ENCODE results near the gene FGFRL1.
"Not testable (repeated sequence)": the region's sequence is repeated elsewhere in the genome, so short reads cannot be mapped to it uniquely, and the experiment has no call there.

The FGFRL1 gene

DNA sequence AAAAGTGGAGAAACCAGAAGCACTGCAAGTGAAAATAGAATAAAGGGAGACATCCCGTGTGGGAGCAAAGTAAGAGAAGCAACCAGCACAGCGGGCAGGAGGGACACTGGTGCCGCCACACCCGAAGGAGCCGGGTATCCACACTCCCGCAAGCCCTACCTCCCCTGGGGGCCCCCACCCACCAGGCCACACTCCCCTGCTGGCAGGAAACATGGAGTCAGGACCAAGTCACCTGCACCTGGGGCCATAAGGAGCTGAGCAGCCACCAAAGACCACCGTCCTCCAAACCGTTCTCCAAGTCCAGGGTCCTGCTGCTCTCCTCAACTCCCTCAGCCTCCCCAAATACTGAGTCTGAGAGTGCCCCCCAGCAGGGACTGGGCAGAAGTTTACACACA, 30.5 kb downstream of the FGFRL1 start:
- no peak for DNase-seq

DNA sequence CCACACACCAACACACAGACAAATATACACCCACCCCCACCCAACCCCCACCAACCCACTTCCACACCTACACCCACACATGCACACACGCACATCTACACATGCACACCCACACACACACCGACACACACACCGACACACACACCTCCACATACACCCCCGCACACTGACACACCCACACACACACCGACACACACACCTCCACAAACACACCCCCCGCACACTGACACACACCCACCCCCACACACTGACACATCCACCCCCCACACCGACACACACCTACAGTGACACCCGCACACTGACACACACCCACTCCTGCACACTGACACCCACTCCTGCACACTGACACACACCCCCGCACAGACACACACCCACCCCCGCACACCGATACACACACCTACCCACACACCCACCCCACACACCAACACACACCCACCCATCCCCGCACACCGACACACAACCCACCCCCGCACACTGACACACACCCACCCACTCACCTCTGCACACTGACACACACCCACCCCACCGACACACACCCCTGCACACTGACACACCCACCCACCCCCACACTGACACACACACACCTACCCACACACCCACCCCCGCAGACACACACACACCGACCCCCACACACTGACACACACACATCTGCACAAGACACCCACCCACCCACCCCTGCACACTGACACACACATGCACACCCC, 31.1 kb downstream of the FGFRL1 start:
- DNase-seq: no peak

DNA sequence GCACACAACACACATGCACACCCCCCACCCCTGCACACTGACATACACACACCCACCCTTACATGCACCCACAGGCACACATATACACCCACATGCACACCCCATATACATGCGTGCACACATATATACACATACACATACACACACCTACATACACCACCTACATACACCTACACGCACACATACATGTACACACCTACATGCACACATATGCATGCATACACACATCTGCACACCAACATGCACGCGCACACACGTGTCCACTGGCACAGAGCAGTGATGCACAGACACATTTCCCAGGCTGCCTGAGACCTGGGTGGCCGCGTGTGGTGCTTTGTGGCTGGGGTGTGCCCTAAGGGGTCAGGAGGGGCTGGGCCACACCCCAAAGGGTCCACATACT, 31.7 kb downstream of the FGFRL1 start:
- no peak for DNase-seq

DNA sequence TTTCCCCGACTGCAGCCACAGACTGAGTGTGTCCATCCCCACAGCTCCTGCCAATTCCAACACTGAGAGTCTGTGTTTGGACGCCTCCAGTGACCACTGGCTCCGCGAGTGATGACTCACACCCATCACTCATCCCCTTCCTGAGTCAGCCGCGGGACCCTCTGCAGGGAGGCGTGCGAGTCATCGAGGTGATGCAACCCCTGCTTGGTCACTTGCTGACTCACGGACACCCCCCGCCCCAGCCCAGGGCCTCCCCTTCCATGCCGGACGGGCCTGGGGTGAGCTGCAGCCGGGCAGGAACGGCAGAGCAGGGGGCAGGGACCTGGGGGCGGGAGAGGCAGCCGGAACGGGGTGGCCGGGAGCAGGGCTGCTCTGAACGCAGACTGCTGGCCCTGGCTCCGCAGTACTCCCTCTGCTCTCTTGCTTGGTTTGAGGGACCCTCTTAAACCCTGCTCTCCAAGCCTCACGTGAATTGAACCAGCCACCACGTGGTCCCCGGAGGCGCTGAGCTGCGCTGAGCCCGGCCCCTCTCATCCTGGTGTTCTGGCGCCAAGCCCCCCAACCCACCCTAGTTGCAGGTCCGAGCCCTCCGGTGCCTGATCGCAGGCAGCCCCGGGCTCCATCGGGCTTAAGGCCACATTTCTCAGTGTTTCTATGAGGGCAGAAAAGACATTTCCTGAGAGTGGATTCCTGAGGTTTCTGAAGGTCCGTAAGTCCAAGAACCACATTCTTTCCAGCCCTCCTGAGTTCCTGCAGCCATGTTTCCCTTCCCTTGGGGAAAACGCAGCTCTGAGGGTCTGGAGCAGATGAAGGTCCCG, 32.4 kb downstream of the FGFRL1 start:
- DNase-seq: peak; percentile 54

DNA sequence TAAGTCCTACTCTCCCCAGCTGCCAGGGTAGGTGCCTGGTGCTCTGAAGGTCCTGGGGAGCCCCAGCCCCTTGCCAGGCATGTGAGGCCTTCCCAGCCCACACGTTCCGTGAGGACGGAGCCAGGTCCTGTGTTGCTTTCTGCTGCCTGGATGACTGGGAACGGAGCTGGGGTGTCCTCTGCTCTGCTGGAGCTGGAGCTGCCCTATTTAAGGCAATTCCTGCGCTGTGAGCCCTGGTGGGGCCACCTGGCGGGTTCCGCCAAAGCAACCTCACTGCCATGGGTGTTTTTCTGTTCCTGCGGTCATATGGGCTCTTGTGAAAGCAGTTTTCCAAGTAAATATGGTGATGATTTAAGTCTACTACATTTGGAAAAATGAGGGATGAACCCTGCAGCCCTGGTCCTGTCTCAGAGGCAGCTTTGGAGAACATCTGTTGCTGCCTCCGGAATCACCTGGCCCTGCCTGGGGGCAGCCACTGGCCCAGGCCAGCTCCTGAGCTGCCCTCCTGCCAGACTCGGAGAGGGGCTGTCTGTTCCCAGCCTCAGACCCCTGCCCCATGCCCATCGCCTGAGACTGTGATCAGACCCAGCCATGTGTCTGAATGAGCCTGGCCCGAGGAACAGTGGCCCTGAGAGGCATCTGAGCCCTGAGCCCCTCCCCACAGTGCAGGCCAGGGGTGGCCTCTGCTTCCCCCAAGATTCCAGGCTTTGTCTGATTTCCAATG, 33.2 kb downstream of the FGFRL1 start:
- peak; percentile 1 for DNase-seq

DNA sequence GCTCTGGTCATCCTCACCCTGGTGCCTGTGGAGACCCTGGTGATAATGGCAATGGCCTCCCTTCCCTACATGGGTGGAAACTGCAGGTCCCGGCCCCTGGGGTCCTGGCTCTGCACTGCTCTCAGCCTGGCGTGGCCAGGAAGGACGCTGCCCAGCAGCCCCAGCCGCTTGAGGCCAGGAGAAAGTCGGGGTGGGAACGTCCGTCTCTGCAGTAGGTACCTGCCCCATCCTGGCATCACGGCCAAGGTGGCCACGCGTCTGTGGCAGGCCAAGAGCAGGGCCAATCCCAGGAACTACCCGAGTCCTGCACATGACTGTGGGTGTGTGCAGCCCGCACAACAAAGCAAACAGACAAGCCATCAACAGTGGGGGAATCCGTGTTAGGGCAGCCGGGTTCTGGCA, 33.8 kb downstream of the FGFRL1 start:
- DNase-seq: no peak

DNA sequence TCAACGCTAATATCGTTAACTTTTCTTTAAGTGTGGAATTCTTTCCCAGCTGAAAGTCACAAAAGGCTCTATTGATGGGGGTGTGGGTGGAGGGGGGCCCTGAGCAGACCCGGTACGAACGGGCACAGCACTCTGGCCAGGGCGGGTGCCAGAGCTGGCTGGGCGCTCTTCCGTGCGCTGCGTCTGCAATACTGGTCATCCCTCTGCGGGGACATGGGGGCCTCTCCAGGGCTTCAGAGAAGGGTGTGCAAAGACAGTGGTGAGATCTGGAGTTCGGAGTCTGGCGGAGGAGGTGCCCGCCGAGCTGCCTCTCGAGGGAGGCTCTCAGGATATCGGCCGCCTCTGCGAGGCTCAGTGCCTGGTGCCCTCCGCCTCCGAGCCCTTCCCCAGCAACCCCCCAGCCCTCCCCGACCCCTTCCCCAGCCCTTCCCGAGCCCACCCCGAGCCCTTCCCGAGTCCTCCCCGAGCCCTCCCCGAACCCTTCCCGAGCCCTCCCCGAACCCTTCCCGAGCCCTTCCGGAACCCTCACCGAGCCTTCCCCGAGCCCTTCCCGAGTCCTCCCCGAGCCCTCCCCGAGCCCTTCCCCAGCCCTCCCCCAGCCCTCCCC, 34.3 kb downstream of the FGFRL1 start:
- DNase-seq: no peak

DNA sequence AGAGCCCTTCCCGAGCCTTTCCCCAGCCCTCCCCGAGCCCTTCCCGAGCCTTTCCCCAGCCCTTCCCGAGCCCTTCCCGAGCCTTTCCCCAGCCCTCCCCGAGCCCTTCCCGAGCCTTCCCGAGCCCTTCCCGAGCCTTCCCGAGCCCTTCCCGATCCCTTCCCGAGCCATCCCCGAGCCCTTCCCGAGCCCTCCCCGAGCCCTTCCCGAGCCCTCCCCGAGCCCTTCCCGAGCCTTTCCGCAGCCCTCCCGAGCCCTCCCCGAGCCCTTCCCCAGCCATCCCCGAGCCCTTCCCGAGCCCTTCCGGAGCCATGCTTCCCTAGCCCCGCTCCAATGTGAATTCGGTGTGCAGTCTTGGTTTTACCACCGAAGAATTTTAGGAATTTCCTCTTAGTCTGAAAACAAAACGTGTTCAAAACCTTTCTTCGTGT, 35.2 kb downstream of the FGFRL1 start:
- not testable (repeated sequence) for DNase-seq

DNA sequence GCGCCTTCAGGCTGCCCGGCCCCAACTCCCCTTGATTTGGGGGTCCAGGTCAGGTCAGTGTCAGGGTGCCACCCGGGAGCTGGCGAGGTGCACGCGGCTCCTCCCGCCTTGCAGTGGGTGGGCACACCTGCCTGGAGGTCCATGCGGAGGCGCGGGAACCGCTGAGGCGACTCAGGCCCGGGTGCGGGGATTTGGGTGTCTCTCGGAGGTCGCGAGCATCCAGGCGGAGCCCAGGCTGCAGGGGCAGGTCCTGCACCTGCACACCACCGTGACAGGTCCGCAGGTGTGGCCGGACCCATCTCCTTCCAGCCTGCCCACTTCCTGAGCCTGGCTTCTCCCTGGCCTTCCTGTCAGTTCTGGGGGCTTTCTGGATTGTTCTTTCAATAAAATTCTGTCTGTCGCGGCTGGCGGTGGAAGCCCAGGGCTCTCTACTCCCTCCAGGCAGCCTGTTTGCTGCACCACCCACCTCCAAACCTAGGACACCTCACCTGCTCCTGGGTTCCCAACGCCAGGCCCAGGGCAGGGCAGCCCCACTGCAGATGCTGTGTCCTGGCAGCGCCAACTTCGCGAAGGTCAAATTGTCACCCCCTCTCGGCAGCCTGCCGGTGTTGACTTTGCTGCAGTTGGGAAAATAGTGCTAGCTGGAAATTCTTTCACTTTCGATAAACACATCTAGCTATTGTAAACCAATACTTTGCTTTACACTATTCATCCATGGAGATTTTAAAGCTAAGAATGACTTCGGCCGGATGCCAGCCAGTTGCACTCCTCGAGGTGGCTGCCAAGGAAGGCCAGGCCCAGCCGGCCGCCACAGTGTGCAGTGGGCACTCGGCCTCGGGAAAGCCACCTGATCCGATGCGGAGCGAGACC, 35.9 kb downstream of the FGFRL1 start:
- DNase-seq: no peak

DNA sequence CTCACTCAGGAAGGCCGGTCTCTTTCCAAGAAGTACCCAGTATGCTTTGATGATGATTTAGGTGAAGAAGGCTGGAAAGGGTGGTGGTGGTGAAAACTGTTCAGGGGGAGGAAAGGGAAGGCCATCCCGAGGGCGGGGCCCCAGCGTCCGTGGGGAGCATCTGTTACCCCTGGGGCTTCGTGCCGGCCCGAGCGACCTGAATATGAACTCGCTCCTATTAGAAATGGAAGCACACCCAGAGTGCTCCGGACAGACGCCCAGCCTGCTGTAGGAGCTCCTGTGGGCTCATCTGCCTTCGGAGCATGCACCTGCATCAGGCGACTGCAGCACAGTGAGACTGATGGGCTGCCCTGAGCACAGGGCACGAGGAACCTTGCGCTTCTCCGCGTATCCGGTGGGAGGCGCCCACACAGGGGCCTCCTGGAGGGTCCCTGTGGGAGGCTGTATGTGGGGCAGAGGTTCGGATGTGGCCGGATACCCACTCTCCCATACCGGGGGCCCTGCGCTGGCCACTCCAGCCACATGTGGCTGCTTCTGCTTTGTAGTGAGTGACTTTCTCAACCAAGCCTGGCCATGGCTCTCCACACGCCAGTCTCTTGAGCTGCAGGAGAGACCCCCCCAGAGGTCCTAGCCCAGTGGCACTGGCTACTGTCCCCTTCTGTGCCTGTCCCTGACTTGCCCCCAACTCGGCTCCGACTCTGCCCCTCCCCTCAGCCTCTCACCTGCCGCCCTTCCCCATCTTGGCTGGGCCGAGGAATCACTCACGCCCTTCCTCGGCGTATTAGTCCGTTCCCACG, 36.7 kb downstream of the FGFRL1 start:
- DNase-seq: no peak

DNA sequence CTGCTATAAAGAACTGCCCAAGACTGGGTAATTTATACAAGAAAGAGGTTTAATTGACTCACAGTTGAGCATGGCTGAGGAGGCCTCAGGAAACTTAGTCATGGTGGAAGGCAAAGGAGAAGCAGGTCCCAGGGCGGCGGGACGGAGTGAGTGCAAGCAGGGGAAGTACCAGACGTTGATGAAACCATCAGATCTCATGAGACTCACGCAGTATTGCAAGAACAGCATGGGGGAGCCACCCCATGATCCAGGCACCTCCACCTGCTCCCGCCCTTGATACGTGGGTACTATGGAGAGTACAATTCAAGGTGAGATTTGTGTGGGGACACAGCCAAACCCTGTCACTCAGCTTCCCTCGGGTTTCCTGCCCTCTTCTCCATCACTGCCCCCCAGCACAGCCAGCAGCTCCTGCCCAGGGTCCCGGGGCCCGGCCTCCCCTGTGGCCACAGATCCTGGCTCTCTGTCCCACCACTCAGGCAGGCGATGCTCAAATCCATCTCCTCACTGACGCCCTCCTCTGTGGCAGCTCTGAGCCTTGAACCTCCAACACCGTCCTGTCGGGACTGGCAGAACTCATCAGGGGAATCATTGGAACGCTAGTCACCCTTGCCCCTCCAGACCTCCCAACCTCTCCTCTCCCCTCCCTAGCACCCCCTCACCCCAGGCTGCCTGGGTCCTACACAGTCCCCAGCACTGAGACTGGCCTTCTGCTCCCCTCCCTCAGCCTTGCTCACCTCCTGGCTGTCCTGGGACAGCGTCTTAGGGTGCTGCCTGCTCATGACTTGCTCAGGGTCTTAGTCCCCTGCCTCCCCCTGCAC, 37.6 kb downstream of the FGFRL1 start:
- DNase-seq: peak; percentile 52

DNA sequence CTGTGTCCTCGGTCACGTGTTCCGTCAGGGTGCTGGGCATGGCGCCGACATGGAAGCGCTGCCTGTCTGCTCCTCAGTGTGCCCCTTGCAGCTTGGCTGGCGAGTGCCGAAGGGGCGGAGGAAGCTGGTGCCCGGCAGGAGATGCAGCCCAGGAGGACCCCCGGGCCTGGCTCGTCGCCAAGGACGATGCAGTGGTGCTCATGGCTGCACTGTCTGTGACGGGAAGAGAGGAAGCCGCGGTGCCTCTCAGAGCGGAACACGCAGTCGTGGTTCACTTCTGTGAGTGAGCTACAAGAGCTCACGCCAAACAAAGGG, 38.1 kb downstream of the FGFRL1 start:
- no peak for DNase-seq

DNA sequence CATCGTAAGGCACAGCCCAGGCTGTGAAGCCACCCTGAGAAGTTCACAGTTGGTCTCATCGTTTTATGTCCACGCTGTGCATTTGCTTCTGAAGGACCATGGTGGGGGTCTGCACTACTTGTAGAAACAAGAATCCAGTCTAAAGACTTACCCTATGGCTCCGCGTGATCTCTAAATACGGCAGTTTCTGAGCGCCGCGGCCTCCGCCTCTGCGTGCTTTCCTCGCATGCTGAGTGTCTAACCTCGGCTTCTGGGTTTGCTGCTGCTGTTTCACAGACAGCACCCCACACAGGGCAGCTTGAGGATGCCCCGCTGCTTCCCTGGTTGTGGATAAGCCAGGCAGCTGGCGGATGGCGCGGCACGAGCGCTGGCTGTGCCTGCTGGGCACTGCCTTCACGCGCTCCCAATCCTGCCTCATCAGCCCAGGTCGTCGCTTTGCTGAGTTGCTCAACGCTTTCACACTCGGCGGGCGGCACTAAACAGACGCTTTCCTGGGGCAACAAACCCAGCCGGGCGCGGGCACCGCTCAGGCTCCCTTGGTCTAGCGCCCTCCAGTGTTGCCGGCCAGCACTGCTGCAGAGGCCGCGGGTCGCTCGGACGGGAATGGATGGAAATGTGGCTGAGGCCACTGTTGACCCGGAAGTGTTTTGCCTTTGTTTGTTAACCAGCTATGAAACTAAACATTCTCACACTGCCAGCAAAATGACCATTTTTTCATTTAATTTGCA, 39.2 kb downstream of the FGFRL1 start:
- no peak for DNase-seq

DNA sequence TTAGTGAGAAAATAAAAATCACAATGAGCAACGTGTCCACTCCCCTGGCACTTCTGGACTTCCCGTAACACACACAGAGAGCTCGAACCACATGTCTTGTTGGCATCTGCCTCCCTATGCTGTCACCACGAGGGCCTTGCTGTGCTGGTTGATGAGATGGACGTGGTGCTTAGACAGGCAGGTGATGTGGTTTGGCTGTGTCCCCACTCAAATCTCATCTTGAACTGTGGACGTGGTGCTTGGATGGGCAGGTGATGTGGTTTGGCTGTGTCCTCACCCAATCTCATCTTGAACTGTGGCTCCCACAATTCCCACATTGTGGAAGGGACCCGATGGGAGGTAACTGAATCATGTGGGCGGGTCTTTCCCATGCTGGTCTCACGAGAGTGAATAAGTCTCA, 40.0 kb downstream of the FGFRL1 start:
- DNase-seq: no peak

DNA sequence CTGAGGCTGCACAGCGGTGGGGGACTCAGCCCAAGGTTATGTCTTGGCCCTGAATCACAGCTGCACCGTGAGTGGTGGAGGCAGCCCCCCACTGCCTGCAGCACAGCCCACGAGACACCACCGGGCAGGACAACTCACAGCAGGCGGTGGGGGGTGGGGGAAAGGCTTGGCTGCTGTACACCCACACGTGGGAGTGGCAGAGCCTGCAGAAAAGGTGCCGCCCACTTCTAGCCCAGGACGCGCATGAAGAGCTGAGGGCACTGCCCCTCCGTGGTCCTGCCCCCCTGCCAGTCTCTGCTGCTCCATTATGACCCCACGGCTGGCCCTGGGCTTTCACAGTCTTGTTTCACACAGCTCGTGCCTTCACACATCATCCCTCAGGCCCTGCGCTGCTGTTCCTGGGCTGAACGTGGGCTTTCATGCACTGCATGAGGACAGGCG, 40.8 kb downstream of the FGFRL1 start:
- DNase-seq: no peak

DNA sequence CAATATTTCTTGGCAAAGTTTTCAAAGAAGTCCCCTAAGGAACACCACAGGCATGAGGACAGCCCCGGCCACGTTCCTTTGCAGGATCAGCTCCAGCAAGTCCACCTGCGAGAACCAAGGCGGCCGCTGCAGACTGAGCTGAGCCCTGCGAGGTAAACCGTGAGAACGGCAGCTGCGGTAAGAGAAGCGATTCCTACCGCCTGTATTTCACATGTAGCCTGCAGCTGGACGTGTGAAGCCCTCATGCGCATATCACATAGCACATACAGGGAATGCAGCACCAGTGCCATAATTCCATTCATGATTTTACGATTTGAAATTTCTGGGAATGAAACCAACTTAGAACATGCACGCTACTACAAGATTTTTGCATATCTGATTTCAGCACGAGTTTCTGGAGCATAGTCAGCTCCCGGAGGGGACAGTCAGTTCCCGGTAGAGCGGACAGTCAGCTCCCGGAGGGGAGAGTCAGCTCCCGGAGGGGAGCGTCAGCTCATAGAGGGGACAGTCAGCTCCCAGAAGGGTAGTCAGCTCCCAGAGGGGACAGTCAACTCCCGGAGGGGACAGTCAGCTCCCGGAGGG, 41.7 kb downstream of the FGFRL1 start:
- DNase-seq: no peak

DNA sequence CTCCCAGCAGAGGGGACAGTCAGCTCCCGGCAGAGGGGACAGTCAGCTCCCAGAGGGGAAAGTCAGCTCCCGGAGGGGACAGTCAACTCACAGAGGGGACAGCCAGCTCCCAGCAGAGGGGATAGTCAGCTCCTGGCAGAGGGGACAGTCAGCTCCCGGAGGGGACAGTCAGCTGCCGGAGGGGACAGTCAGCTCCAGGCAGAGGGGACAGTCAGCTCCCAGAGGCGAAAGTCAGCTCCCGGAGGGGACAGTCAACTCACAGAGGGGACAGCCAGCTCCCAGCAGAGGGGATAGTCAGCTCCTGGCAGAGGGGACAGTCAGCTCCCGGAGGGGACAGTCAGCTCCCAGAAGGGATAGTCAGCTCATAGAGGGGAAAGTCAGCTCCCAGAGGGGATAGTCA, 42.5 kb downstream of the FGFRL1 start:
- not testable (repeated sequence) for DNase-seq

DNA sequence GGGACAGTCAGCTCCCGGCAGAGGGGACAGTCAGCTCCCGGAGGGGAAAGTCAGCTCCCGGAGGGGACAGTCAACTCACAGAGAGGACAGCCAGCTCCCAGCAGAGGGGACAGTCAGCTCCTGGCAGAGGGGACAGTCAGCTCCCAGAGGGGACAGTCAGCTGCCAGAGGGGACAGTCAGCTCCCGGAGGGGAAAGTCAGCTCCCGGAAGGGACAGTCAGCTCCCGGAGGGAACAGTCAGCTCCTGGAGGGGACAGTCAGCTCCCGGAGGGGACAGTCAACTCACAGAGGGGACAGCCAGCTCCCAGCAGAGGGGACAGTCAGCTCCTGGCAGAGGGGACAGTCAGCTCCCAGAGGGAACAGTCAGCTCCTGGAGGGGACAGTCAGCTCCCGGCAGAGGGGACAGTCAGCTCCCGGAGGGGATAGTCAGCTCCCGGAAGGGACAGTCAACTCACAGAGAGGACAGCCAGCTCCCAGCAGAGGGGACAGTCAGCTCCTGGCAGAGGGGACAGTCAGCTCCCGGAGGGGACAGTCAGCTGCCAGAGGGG, 43.3 kb downstream of the FGFRL1 start:
- DNase-seq: not testable (repeated sequence)

DNA sequence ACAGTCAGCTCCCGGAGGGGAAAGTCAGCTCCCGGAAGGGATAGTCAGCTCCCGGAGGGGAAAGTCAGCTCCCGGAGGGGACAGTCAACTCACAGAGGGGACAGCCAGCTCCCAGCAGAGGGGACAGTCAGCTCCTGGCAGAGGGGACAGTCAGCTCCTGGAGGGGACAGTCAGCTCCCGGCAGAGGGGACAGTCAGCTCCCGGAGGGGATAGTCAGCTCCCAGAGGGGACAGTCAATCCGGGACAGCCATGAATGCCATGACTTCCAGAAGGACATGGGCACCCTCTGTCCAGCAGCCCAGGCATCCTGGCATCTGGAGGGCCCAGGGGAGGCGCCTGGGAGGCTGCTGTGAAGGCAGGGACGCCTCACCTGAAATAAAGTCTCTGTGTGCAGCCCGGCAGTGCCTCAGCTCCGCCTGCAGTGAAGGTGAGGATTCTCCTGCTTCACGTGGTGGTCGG, 43.8 kb downstream of the FGFRL1 start:
- DNase-seq: not testable (repeated sequence)
